ENCODE measurements around the gene FRMD3. TPM values are rescaled to one million over a fixed set of nuclear protein-coding genes. Genes with fewer than 3 reads are reported as not detected.

The FRMD3 gene
- total RNA-seq, 4 donors from 2014 or later, result 15.9 to 28.6 (median 20.7) TPM

- H3K9me3 ChIP-seq, result no peaks in the 10 kb centered on the region
- no peaks in the 10 kb centered on the region for H3K36me3 ChIP-seq
- TF ChIP-seq, protein P1, sequence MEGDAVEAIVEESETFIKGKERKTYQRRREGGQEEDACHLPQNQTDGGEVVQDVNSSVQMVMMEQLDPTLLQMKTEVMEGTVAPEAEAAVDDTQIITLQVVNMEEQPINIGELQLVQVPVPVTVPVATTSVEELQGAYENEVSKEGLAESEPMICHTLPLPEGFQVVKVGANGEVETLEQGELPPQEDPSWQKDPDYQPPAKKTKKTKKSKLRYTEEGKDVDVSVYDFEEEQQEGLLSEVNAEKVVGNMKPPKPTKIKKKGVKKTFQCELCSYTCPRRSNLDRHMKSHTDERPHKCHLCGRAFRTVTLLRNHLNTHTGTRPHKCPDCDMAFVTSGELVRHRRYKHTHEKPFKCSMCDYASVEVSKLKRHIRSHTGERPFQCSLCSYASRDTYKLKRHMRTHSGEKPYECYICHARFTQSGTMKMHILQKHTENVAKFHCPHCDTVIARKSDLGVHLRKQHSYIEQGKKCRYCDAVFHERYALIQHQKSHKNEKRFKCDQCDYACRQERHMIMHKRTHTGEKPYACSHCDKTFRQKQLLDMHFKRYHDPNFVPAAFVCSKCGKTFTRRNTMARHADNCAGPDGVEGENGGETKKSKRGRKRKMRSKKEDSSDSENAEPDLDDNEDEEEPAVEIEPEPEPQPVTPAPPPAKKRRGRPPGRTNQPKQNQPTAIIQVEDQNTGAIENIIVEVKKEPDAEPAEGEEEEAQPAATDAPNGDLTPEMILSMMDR (IDR thresholded peaks at IDR 0.05), result no peak
- TF ChIP-seq POLR2A (IDR thresholded peaks at IDR 0.05), result no peak
- H3K4me1 ChIP-seq, result peaks cover 21 to 26% of the 10 kb centered on the region in 2 donors
- no peak overlapping the region for H3K27ac ChIP-seq
- DNase-seq, result no peak
- intact Hi-C loops (cut with DNase I), result no loop called here
- H3K27me3 ChIP-seq, result no peaks in the 10 kb centered on the region
- no peak overlapping the region for H3K4me3 ChIP-seq (replicated peaks in 1 of 3)
- 40 to 43% methylated on average over 3 of the region's 3 CpGs for WGBS, 2 donors
Measured at GRCh38 chr9:83285445-83286225, 252.6 kb downstream of the FRMD3 start.

DNA sequence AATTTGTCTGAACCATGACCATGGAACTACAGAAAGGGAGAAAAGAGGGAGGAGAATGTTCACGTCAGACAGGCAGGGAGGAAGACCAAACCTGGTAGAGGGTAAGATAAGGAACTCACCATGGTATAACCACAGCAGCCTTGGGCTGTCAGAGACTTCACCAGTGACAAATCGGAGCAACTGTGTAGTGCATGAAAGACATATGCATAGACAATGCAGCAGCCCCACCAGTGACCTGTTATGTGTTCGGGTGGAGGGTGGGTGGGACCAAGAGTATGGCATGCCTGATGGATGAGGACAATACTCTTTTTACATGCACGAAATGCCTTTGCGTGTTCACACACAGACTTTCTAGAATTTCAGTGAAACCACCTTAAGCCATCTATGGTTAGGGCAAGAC lies 253.5 kb downstream of the FRMD3 start:
- peaks cover 26 to 27% of the 10 kb centered on the region in 2 donors for H3K4me1 ChIP-seq
- H3K9me3 ChIP-seq, result no peaks in the 10 kb centered on the region
- no peak for TF ChIP-seq POLR2A (IDR thresholded peaks at IDR 0.05)
- TF ChIP-seq, protein P1 (IDR thresholded peaks at IDR 0.05), result no peak
- WGBS, 2 donors, result 90 to 93% methylated on average over 5 of the region's 5 CpGs
- intact Hi-C loops (cut with DNase I), result no loop called here
- no peaks in the 10 kb centered on the region for H3K36me3 ChIP-seq
- H3K27me3 ChIP-seq, result no peaks in the 10 kb centered on the region
- H3K4me3 ChIP-seq (replicated peaks in 1 of 3), result no peak overlapping the region
- no peak for DNase-seq
- no peak overlapping the region for H3K27ac ChIP-seq

- Histone ChIP-seq H3K27me3 (no peaks in the 10 kb centered on the region), H3K4me3 (replicated peaks in 1 of 3) (no peak overlapping the region), H3K4me1 (peaks cover 26 to 27% of the 10 kb centered on the region in 2 donors), H3K27ac (no peak overlapping the region), H3K9me3 (no peaks in the 10 kb centered on the region), H3K36me3 (no peaks in the 10 kb centered on the region)
- no peak for DNase-seq
- intact Hi-C loops (cut with DNase I), result no loop called here
- WGBS, 2 donors, result 95 to 97% methylated on average over 2 of the region's 2 CpGs
- TF ChIP-seq, protein P1 (IDR thresholded peaks at IDR 0.05), result no peak
- no peak for TF ChIP-seq POLR2A (IDR thresholded peaks at IDR 0.05)
Measured at GRCh38 chr9:83283528-83283927, 254.7 kb downstream of the FRMD3 start.

DNA sequence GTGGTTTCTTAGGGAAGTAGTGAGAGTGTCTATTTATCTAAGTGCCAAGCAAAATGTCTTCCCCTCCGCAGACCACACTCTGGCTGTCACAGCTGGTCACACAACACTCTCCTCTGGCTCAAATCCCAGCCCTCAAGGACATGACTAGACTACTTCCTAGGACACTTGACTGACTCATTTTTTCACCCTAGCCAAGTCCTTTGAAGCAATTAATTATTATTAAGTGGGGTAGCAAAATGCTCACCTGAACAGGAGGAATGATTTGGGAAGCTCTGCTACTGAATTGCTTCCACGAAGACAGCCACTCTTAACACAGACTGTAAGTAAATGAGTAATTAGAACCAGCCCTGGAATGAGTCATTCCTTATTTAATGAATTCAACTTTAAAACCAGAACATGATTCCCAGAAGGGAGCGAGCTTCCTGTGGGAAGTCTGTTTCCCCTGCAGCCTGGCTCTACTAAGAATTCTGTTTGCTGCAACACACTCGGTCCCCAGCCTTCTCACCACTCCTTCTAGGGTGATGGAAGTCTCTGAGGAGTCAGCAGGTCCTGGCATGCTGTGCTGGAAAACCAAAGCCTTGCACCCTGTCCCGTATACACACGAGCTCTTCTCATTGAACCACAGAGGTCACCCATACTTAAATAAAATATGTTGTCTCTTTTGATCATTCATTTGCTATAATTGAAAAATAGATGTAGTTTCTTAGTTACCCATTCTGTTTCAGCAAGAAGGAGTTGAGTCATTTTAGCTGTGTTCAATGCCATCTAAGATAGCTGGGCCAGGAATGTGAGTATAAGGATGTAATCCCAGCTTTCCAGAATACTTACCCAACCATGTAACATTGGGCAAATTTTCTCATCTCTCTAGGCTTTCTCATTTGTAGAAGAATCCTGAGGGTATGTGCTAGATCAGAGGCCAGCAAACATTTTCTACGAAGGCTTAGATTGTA lies 256.6 kb downstream of the FRMD3 start:
- Histone ChIP-seq H3K27ac (peak overlapping the region; percentile 59 to 81 (median 72)), H3K4me3 (replicated peaks in 1 of 3) (no peak overlapping the region), H3K4me1 (peaks cover 26 to 27% of the 10 kb centered on the region in 2 donors), H3K9me3 (no peaks in the 10 kb centered on the region), H3K27me3 (no peaks in the 10 kb centered on the region), H3K36me3 (no peaks in the 10 kb centered on the region)
- peak; percentile 93 for DNase-seq
- WGBS, 2 donors, result 25 to 38% methylated on average over 7 of the region's 7 CpGs
- TF ChIP-seq, protein P1 (IDR thresholded peaks at IDR 0.05), result no peak
- TF ChIP-seq POLR2A (IDR thresholded peaks at IDR 0.05), result no peak
- intact Hi-C loops (cut with DNase I), result no loop called here

Data from thyroid gland (tissue), 4 donors.